ENCODE results near the gene NME9.

- TF ChIP-seq CTCF (IDR thresholded peaks at IDR 0.05) = no peak
- TF ChIP-seq TCF7L2 (IDR thresholded peaks at IDR 0.05; ENCODE audit: low read depth, low read length) = no peak
- TF ChIP-seq POLR2AphosphoS5 (IDR thresholded peaks at IDR 0.05; ENCODE audit: low read depth, low read length) = no peak
- no peak for TF ChIP-seq REST (IDR thresholded peaks at IDR 0.05; ENCODE audit: insufficient read depth in 1 of 2, low read depth in 2 of 2, low read length in 1 of 2)
- no peak for TF ChIP-seq SIN3A (IDR thresholded peaks at IDR 0.05; ENCODE audit: borderline replicate concordance, insufficient read depth, low read depth, low read length)
Observed at GRCh38 chr3:138338811-138339210, 9.2 kb upstream of the NME9 start.

Data from Panc1 (cell line).